GM23338 (cell line): ENCODE results near the gene XXYLT1. TPM values are rescaled to one million over a fixed set of nuclear protein-coding genes. Genes with fewer than 3 reads are reported as not detected.

Experiments used
- ATAC-seq: fragments of 200-7000 bp; cut with Tn5 transposase; 3 replicates; pipeline ENCODE4 v1.9.1; 2020
- DNase-seq: peaks from one replicate; pipeline ENCODE4 v3.0.0-alpha.2; 2015; ENCODE audit warnings: low spot score
- H2AFZ ChIP-seq: fragments of 200-600 bp; sonication (generic); 2 replicates; pipeline ENCODE4 v1.8.0; 2016; ENCODE audit warnings: antibody characterized with exemption, mild to moderate bottlenecking, moderate library complexity
- H3F3A ChIP-seq: fragments of 200-600 bp; sonication (generic); replicated peaks from 2 replicates; pipeline ENCODE4 v1.8.0; 2017; ENCODE audit warnings: antibody characterized with exemption, mixed run types, low read depth
- H3K27ac ChIP-seq: fragments of 200-600 bp; sonication (generic); 2 replicates; pipeline ENCODE4 v1.6.1; 2016; ENCODE audit warnings: low read depth
- H3K27me3 ChIP-seq: fragments of 200-600 bp; sonication (generic); 2 replicates; pipeline ENCODE4 v1.8.0; 2016; ENCODE audit warnings: mild to moderate bottlenecking, mixed run types, moderate library complexity; ENCODE audit not compliant: insufficient read depth
- H3K36me3 ChIP-seq: fragments of 200-600 bp; sonication (generic); 2 replicates; pipeline ENCODE4 v1.8.0; 2016; ENCODE audit warnings: mild to moderate bottlenecking; ENCODE audit not compliant: insufficient read depth
- H3K4me1 ChIP-seq: fragments of 200-600 bp; sonication (generic); 2 replicates; pipeline ENCODE4 v1.8.0; 2016; ENCODE audit warnings: mild to moderate bottlenecking, moderate library complexity; ENCODE audit not compliant: insufficient read depth
- H3K4me2 ChIP-seq: fragments of 200-600 bp; sonication (generic); 2 replicates; pipeline ENCODE4 v1.7.1; 2017; ENCODE audit warnings: mixed run types
- H3K4me3 ChIP-seq: fragments of 200-600 bp; sonication (generic); 2 replicates; pipeline ENCODE4 v1.6.1; 2016; ENCODE audit warnings: mixed run types
- H3K79me2 ChIP-seq: fragments of 200-600 bp; sonication (generic); replicated peaks from 2 replicates; pipeline ENCODE4 v1.8.0; 2017; ENCODE audit warnings: mild to moderate bottlenecking; ENCODE audit not compliant: insufficient read depth
- H3K9me2 ChIP-seq: fragments of 200-600 bp; sonication (generic); 2 replicates; pipeline ENCODE4 v1.8.0; 2017; ENCODE audit not compliant: insufficient read depth
- H4K20me1 ChIP-seq: fragments of 200-600 bp; sonication (generic); replicated peaks from 2 replicates; pipeline ENCODE4 v1.8.0; 2017; ENCODE audit warnings: mild to moderate bottlenecking; ENCODE audit not compliant: insufficient read depth
- H3K27ac Mint-ChIP-seq: 2 replicates; pipeline ENCODE4 v1.8.0; 2020; ENCODE audit warnings: inconsistent platforms, mild to moderate bottlenecking, moderate library complexity, mixed read lengths
- H3K27me3 Mint-ChIP-seq: 3 replicates; pipeline ENCODE4 v1.8.0; 2022; ENCODE audit warnings: low read depth, mild to moderate bottlenecking, moderate library complexity, mixed read lengths, inconsistent platforms; ENCODE audit not compliant: insufficient read depth, poor library complexity
- H3K36me3 Mint-ChIP-seq: 3 replicates; pipeline ENCODE4 v1.8.0; 2021; ENCODE audit warnings: low read depth, mild to moderate bottlenecking, inconsistent platforms, moderate library complexity, mixed read lengths
- H3K4me1 Mint-ChIP-seq: 3 replicates; pipeline ENCODE4 v1.8.0; 2020; ENCODE audit warnings: mild to moderate bottlenecking, inconsistent platforms, mixed read lengths
- H3K4me3 Mint-ChIP-seq: 3 replicates; pipeline ENCODE4 v1.8.0; 2021; ENCODE audit warnings: moderate library complexity, mild to moderate bottlenecking, inconsistent platforms, mixed read lengths
- H3K9me3 Mint-ChIP-seq: 3 replicates; pipeline ENCODE4 v1.8.0; 2020; ENCODE audit warnings: moderate library complexity, mild to moderate bottlenecking, inconsistent platforms, mixed read lengths
- CREB1 ChIP-seq: fragments of 250-450 bp; sonication (Bioruptor Pico); IDR thresholded peaks from 2 replicates; pipeline ENCODE4 v1.5.0; 2020; ENCODE audit warnings: low read depth, mild to moderate bottlenecking, moderate library complexity
- CTCF ChIP-seq, 2 experiments: fragments of 200-600 bp in 1 of 2; sonication (generic) in 1 of 2; conservative IDR thresholded peaks; 2 replicates each; pipeline versions ENCODE4 v1.5.1 to v1.6.1; 2016 to 2017; ENCODE audit warnings: antibody characterized with exemption in 2 of 2, low read depth in 2 of 2, mild to moderate bottlenecking in 2 of 2, moderate library complexity in 1 of 2
- ETS1 ChIP-seq: IDR thresholded peaks from 2 replicates; pipeline ENCODE4 v1.6.1; 2016; ENCODE audit warnings: antibody characterized with exemption
- EZH2 ChIP-seq: fragments of 200-600 bp; sonication (generic); IDR thresholded peaks from one replicate; pipeline ENCODE4 v1.8.0; 2017; ENCODE audit warnings: antibody characterized with exemption, mild to moderate bottlenecking, low read depth; ENCODE audit not compliant: unreplicated experiment
- JUNB ChIP-seq: IDR thresholded peaks from one replicate; pipeline ENCODE4 v1.6.1; 2016; ENCODE audit warnings: antibody characterized with exemption; ENCODE audit not compliant: unreplicated experiment
- NANOG ChIP-seq: IDR thresholded peaks from 2 replicates; pipeline ENCODE4 v1.6.1; 2016; ENCODE audit warnings: antibody characterized with exemption, borderline replicate concordance
- REST ChIP-seq: IDR thresholded peaks from one replicate; pipeline ENCODE4 v1.6.1; 2018; ENCODE audit warnings: antibody characterized with exemption; ENCODE audit not compliant: unreplicated experiment
- ZNF331 ChIP-seq: fragments of 250-450 bp; sonication (Bioruptor Pico); IDR thresholded peaks from 2 replicates; pipeline ENCODE4 v1.5.0; 2020; ENCODE audit warnings: low read depth, mild to moderate bottlenecking, moderate library complexity
- polyA plus RNA-seq: library from polyadenylated mRNA; unstranded; fragments of >200 nt; fragmentation: Nextera tagmentation; extraction: Ambion mirVana; gene quantifications from 2 replicates; pipeline ENCODE4 v1.2.1, GENCODE V29; 2016
- total RNA-seq: library from RNA; depleted of rRNA; stranded (reverse); fragments of >200 nt; shearing (Covaris generic); gene quantifications from 2 replicates; pipeline ENCODE4 v1.2.3, GENCODE V29; 2014

Gene XXYLT1
- total and polyA plus RNA-seq, 2 experiments from 2014 or later, result 13.5 to 34.8 TPM

- TF ChIP-seq CTCF (conservative IDR thresholded peaks at IDR 0.05; ENCODE audit: low read depth in 2 of 2) (no peak), ETS1 (no peak), JUNB (no peak), CREB1 (CRISPR knock-in tag) (no peak), NANOG (no peak), ZNF331 (CRISPR knock-in tag) (no peak)
Measured at GRCh38 chr3:195036574-195036973, 234.4 kb downstream of the XXYLT1 start (continued).

- no peak overlapping the region for H3K27ac ChIP-seq
- Mint-ChIP-seq H3K4me1 (peaks cover 52% of the 10 kb centered on the region), H3K27ac (no peak overlapping the region), H3K27me3 (peaks cover 20% of the 10 kb centered on the region), H3K9me3 (peaks cover 6% of the 10 kb centered on the region; the same call in 2 of the 3 replicates), H3K4me3 (no peak overlapping the region), H3K36me3 (no peaks in the 10 kb centered on the region)
- H3K27me3 ChIP-seq, result no peaks in the 10 kb centered on the region
- H2AFZ ChIP-seq, result peak overlapping the region; percentile 91; the same call in 1 of the 2 replicates
- DNase-seq (no peak), ATAC-seq (no peak; the same call in 2 of the 3 replicates)
- no peaks in the 10 kb centered on the region for H4K20me1 ChIP-seq
- no peaks in the 10 kb centered on the region for H3F3A ChIP-seq
- H3K36me3 ChIP-seq, result no peaks in the 10 kb centered on the region
- no peaks in the 10 kb centered on the region for H3K9me2 ChIP-seq
- no peak overlapping the region for H3K4me2 ChIP-seq
- H3K4me3 ChIP-seq, result no peak overlapping the region
- H3K79me2 ChIP-seq, result no peaks in the 10 kb centered on the region
- no peak for TF ChIP-seq EZH2
- H3K4me1 ChIP-seq, result peaks cover 22% of the 10 kb centered on the region
Measured at GRCh38 chr3:195036203-195036505, 234.8 kb downstream of the XXYLT1 start.

- peaks cover 20% of the 10 kb centered on the region for H3K27me3 Mint-ChIP-seq
- Histone ChIP-seq H4K20me1 (no peaks in the 10 kb centered on the region), H3K4me2 (peak overlapping the region; percentile 51), H3K36me3 (no peaks in the 10 kb centered on the region), H3K79me2 (no peaks in the 10 kb centered on the region), H2AFZ (peak overlapping the region; percentile 91), H3K9me2 (no peaks in the 10 kb centered on the region), H3F3A (no peaks in the 10 kb centered on the region), H3K27me3 (no peaks in the 10 kb centered on the region), H3K4me3 (no peak overlapping the region), H3K4me1 (peaks cover 22% of the 10 kb centered on the region), H3K27ac (no peak overlapping the region)
- TF ChIP-seq CTCF (conservative IDR thresholded peaks at IDR 0.05; ENCODE audit: low read depth in 2 of 2) (peak; percentile 44 to 68; a peak in 3 of 4 replicates), REST (no peak)
- H3K9me3 Mint-ChIP-seq, result peaks cover 6% of the 10 kb centered on the region; the same call in 2 of the 3 replicates
- ATAC-seq, result peak; percentile 83
- no peak overlapping the region for H3K27ac Mint-ChIP-seq
- peak; percentile 78 for DNase-seq
- peaks cover 55% of the 10 kb centered on the region for H3K4me1 Mint-ChIP-seq
- H3K36me3 Mint-ChIP-seq, result no peaks in the 10 kb centered on the region
- no peak overlapping the region for H3K4me3 Mint-ChIP-seq
Measured at GRCh38 chr3:195035345-195036202, 235.4 kb downstream of the XXYLT1 start.
